HEK293 (cell line): ENCODE results near the gene KSR1.

ENCODE experiments used
- CTCF ChIA-PET: fragments of 350-600 bp; formaldehyde crosslinking; extraction: SDS; loops from one replicate; lab custom pipeline; 2021; ENCODE audit warnings: antibody characterized with exemption; lab: Yijun Ruan, JAX
- POLR2A ChIA-PET: fragments of 300-600 bp; formaldehyde crosslinking; extraction: SDS; loops from one replicate; lab custom pipeline; 2020; ENCODE audit warnings: antibody characterized with exemption, inconsistent platforms; lab: Yijun Ruan, JAX
- H3K27ac ChIP-seq: fragments of 200-500 bp; sonication (Bioruptor generic); 2 replicates; pipeline ENCODE4 v1.5.1; 2014; ENCODE audit warnings: low read depth, low read length, control low read depth, inconsistent platforms; ENCODE audit errors: extremely low read depth
- H3K36me3 ChIP-seq, 2 experiments: fragments of 200-500 bp in 1 of 2; sonication (Bioruptor generic) in 1 of 2; 1 replicate in 1 of 2; 2 replicates in 1 of 2; pipeline ENCODE4 v1.5.1; 2014 to 2017; ENCODE audit warnings: inconsistent platforms in 2 of 2, low read length in 2 of 2; ENCODE audit not compliant: control insufficient read depth in 2 of 2, insufficient read depth in 1 of 2
- H3K4me1 ChIP-seq: fragments of 200-500 bp; sonication (Bioruptor generic); 2 replicates; pipeline ENCODE4 v1.5.1; 2014; ENCODE audit warnings: mild to moderate bottlenecking, low read length, inconsistent platforms; ENCODE audit not compliant: control insufficient read depth, insufficient read depth
- H3K4me3 ChIP-seq: 2 replicates; pipeline ENCODE4 v1.5.1; 2011; ENCODE audit warnings: low read depth, mild to moderate bottlenecking, control low read depth, low read length, moderate library complexity
- H3K9me3 ChIP-seq: fragments of 200-500 bp; sonication (Bioruptor generic); 2 replicates; pipeline ENCODE4 v1.5.1; 2014; ENCODE audit warnings: low read depth, low read length, inconsistent platforms; ENCODE audit not compliant: control insufficient read depth, insufficient read depth
- ELK4 ChIP-seq: IDR thresholded peaks from 2 replicates; pipeline ENCODE4 v1.6.1; 2011; ENCODE audit warnings: mild to moderate bottlenecking, low read depth, low read length, borderline replicate concordance
- GLI4 ChIP-seq: fragments of 450-650 bp; formaldehyde crosslinking; IDR thresholded peaks from 2 replicates; pipeline ENCODE4 v1.5.1; 2016; ENCODE audit warnings: missing biosample characterization, missing genetic modification characterization
- GLIS2 ChIP-seq: fragments of 450-650 bp; formaldehyde crosslinking; IDR thresholded peaks from 2 replicates; pipeline ENCODE4 v1.5.1; 2016; ENCODE audit warnings: missing biosample characterization, missing genetic modification characterization
- PRDM6 ChIP-seq: fragments of 450-650 bp; formaldehyde crosslinking; IDR thresholded peaks from 2 replicates; pipeline ENCODE4 v1.5.1; 2017; ENCODE audit warnings: missing biosample characterization, missing genetic modification characterization
- REPIN1 ChIP-seq: fragments of 450-650 bp; formaldehyde crosslinking; IDR thresholded peaks from 2 replicates; pipeline ENCODE4 v1.5.1; 2017; ENCODE audit warnings: missing biosample characterization, missing genetic modification characterization, low read depth
- SETDB1 ChIP-seq: IDR thresholded peaks from one replicate; pipeline ENCODE4 v1.6.1; 2017; ENCODE audit warnings: mild to moderate bottlenecking, low read length, moderate library complexity, mixed read lengths; ENCODE audit not compliant: insufficient read length
- ZBTB26 ChIP-seq: fragments of 450-650 bp; formaldehyde crosslinking; optimal IDR thresholded peaks from 2 replicates; pipeline ENCODE3; 2016; ENCODE audit warnings: missing biosample characterization, mild to moderate bottlenecking, missing genetic modification characterization
- ZNF302 ChIP-seq: fragments of 450-650 bp; formaldehyde crosslinking; IDR thresholded peaks from 2 replicates; pipeline ENCODE4 v1.5.1; 2016; ENCODE audit warnings: missing biosample characterization, missing genetic modification characterization, low read depth
- ZNF416 ChIP-seq: fragments of 450-650 bp; formaldehyde crosslinking; IDR thresholded peaks from 2 replicates; pipeline ENCODE4 v1.5.1; 2016; ENCODE audit warnings: missing biosample characterization, missing genetic modification characterization
- ZNF521 ChIP-seq: fragments of 450-650 bp; formaldehyde crosslinking; IDR thresholded peaks from 2 replicates; pipeline ENCODE4 v1.5.1; 2017; ENCODE audit warnings: missing biosample characterization, mild to moderate bottlenecking, missing genetic modification characterization
- ZNF585B ChIP-seq: fragments of 450-650 bp; formaldehyde crosslinking; IDR thresholded peaks from 2 replicates; pipeline ENCODE4 v1.5.1; 2016; ENCODE audit warnings: missing biosample characterization, missing genetic modification characterization
- ZNF600 ChIP-seq: fragments of 450-650 bp; formaldehyde crosslinking; IDR thresholded peaks from 2 replicates; pipeline ENCODE4 v1.5.1; 2016; ENCODE audit warnings: missing biosample characterization, missing genetic modification characterization
- ZNF704 ChIP-seq: fragments of 450-650 bp; formaldehyde crosslinking; IDR thresholded peaks from 2 replicates; pipeline ENCODE4 v1.5.1; 2016; ENCODE audit warnings: missing biosample characterization, missing genetic modification characterization
- ZNF792 ChIP-seq: fragments of 450-650 bp; formaldehyde crosslinking; IDR thresholded peaks from 2 replicates; pipeline ENCODE4 v1.5.1; 2016; ENCODE audit warnings: missing biosample characterization, missing genetic modification characterization
- ZNF843 ChIP-seq: fragments of 450-650 bp; formaldehyde crosslinking; IDR thresholded peaks from 2 replicates; pipeline ENCODE4 v1.5.1; 2016; ENCODE audit warnings: missing biosample characterization, missing genetic modification characterization

KSR1 gene

GRCh38 chr17:27660436-27660835, 204.2 kb downstream of the KSR1 start (continued):
- TF ChIP-seq ZNF704 (tag by site-specific recombination) (no peak), ZNF600 (tag by site-specific recombination) (no peak), ZNF792 (tag by site-specific recombination) (no peak)

- H3K4me1 ChIP-seq, result no peaks in the 10 kb centered on the region
- H3K36me3 ChIP-seq, result no peaks in the 10 kb centered on the region
- TF ChIP-seq ZNF416 (tag by site-specific recombination) (no peak), ZNF585B (tag by site-specific recombination) (no peak), REPIN1 (tag by site-specific recombination) (no peak), PRDM6 (no peak), GLIS2 (no peak), SETDB1 (no peak), ZNF843 (tag by site-specific recombination) (no peak)
- TF ChIP-seq, all 188 proteins: peak for 0
- H3K9me3 ChIP-seq, result no peaks in the 10 kb centered on the region
- ChIA-PET POLR2A (no interaction called here), CTCF (interaction anchor here (0.6 to 5.6 kb wide), 8 partner anchors 10 to 496 kb away, joined by 3 to 44 read pairs (median 4); no protein-coding TSS in a partner anchor)
- H3K27ac ChIP-seq, result no peak overlapping the region
- H3K4me3 ChIP-seq, result no peak overlapping the region
Observed at GRCh38 chr17:27663936-27664605, 207.8 kb downstream of the KSR1 start.

GRCh38 chr17:27664606-27664965, 208.3 kb downstream of the KSR1 start:
- H3K4me3 ChIP-seq, result no peak overlapping the region
- no peaks in the 10 kb centered on the region for H3K36me3 ChIP-seq
- no peaks in the 10 kb centered on the region for H3K9me3 ChIP-seq
- H3K4me1 ChIP-seq, result no peaks in the 10 kb centered on the region
- no peak overlapping the region for H3K27ac ChIP-seq
- POLR2A ChIA-PET, result no interaction called here
- CTCF ChIA-PET, result interaction anchor here (1.0 to 5.6 kb wide), 4 partner anchors 11 to 93 kb away, joined by 3 to 44 read pairs (median 18); no protein-coding TSS in a partner anchor
- TF ChIP-seq GLI4 (tag by site-specific recombination), result no peak
- TF ChIP-seq ZNF521, result no peak
- no peak for TF ChIP-seq ZNF302 (tag by site-specific recombination)
- no peak for TF ChIP-seq ZBTB26 (tag by site-specific recombination)
- no peak for TF ChIP-seq ELK4
